Frontal cortex (tissue), 1 donor: ENCODE measurements around the gene DGAT2. TPM values are rescaled to one million over a fixed set of nuclear protein-coding genes. Genes with fewer than 3 reads are reported as not detected.

ENCODE experiments used
- small RNA-seq: library from RNA; depleted of rRNA; stranded (forward); fragments of <200 nt; gene quantifications from one replicate; pipeline ENCODE3, GENCODE V24; 2014
- total RNA-seq: library from RNA; depleted of rRNA; stranded (reverse); fragments of >200 nt; gene quantifications from one replicate; pipeline ENCODE4 v1.2.3, GENCODE V29; 2014

The DGAT2 gene
- total RNA-seq, 1 donor from 2014 or later, result 4.1 TPM

Small RNAs within 50 kb of the gene (small RNA-seq; reads per million reads assigned to genes)
- gene RF00019 (not detected), gene RN7SL786P (not detected)

Other genes with a start within 250 kb of the DGAT2 start
- 12.2 TPM for gene GDPD5, start 242.8 kb upstream of the DGAT2 start, total RNA-seq
- gene SERPINH1, start 206.5 kb upstream of the DGAT2 start, total RNA-seq, result 20.0 TPM
- gene MAP6, start 99.7 kb upstream of the DGAT2 start, total RNA-seq, result 64.0 TPM
- not detected for gene MOGAT2, start 50.9 kb upstream of the DGAT2 start, total RNA-seq
- 35.9 TPM for gene UVRAG, start 46.4 kb downstream of the DGAT2 start, total RNA-seq